GM12891 (cell line): ENCODE data around the gene ADAMTS17.

Experiments
- PAX5 ChIP-seq: IDR thresholded peaks from 2 replicates; pipeline ENCODE4 v1.6.1; 2011; ENCODE audit warnings: low read length, moderate library complexity, mild to moderate bottlenecking; ENCODE audit not compliant: insufficient read depth, severe bottlenecking
- POLR2A ChIP-seq: IDR thresholded peaks from 2 replicates; pipeline ENCODE4 v1.6.1; 2011; ENCODE audit warnings: low read depth, low read length, control low read depth
- POLR2AphosphoS5 ChIP-seq: IDR thresholded peaks from 2 replicates; pipeline ENCODE4 v1.6.1; 2011; ENCODE audit warnings: low read depth, low read length, control low read depth
- SPI1 ChIP-seq: IDR thresholded peaks from 2 replicates; pipeline ENCODE4 v1.6.1; 2011; ENCODE audit warnings: low read depth, low read length, control low read depth
- TAF1 ChIP-seq: IDR thresholded peaks from 2 replicates; pipeline ENCODE4 v1.6.1; 2011; ENCODE audit warnings: low read depth, low read length, control low read depth

DNA sequence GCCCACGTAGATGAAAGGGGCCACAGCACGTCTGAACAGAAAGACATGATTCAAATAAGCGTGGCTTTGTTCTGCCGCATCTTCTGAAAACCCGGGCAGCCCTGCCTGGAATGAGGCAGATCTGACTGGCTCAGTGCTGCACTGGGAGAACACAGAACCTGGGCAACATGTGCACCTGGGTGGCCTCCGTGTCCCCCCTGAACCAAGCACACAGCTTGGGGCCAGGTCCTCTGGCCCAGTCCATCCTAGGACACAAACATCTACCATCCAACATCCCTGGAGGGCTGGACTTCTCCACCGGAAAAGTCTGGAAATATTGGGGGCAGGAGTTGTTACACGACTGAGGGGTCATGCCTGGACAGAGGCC, 119.4 kb downstream of the ADAMTS17 start:
- TF ChIP-seq POLR2A: no peak
- TF ChIP-seq POLR2AphosphoS5: no peak
- TF ChIP-seq TAF1: no peak
- no peak for TF ChIP-seq SPI1
- no peak for TF ChIP-seq PAX5
